Stomach (tissue), 4 donors: ENCODE measurements around the gene VOPP1.

Experiments
- CTCF ChIP-seq, 7 experiments: fragments of 450-650 bp in 4 of 7; fragments of 200-600 bp in 3 of 7; sonication (generic) in 3 of 7; IDR thresholded peaks; one replicate each; pipeline ENCODE4 v1.5.1; 2016 to 2019; ENCODE audit warnings: antibody characterized with exemption in 7 of 7, control low read depth in 2 of 7, mild to moderate bottlenecking in 1 of 7
- POLR2A ChIP-seq, 4 donors: fragments of 450-650 bp; IDR thresholded peaks; one replicate each; pipeline ENCODE4 v1.6.1; 2016; ENCODE audit warnings: antibody characterized with exemption in 4 of 4, control low read depth in 2 of 4, mild to moderate bottlenecking in 1 of 4, moderate library complexity in 1 of 4
- POLR2AphosphoS5 ChIP-seq, 3 donors: sonication (generic); formaldehyde crosslinking; IDR thresholded peaks; one replicate each; pipeline ENCODE4 v1.6.1; 2016; ENCODE audit warnings: antibody characterized with exemption in 3 of 3

- TF ChIP-seq POLR2AphosphoS5 (IDR thresholded peaks at IDR 0.05) (no peak), CTCF (IDR thresholded peaks at IDR 0.05) (no peak), POLR2A (IDR thresholded peaks at IDR 0.05) (no peak)
Observed at GRCh38 chr7:55438757-55439525, 133.4 kb downstream of the VOPP1 start.
